Measurements from ENCODE around the gene NPW. TPM values are rescaled to one million over a fixed set of nuclear protein-coding genes. Genes with fewer than 3 reads are reported as not detected.
A peak's percentile ranks its signal among the peaks of the same experiment; 100 is the strongest.

Gene NPW
- total RNA-seq, 3 donors from 2014 or later, result 9.2 to 19.0 (median 13.1) TPM

DNA sequence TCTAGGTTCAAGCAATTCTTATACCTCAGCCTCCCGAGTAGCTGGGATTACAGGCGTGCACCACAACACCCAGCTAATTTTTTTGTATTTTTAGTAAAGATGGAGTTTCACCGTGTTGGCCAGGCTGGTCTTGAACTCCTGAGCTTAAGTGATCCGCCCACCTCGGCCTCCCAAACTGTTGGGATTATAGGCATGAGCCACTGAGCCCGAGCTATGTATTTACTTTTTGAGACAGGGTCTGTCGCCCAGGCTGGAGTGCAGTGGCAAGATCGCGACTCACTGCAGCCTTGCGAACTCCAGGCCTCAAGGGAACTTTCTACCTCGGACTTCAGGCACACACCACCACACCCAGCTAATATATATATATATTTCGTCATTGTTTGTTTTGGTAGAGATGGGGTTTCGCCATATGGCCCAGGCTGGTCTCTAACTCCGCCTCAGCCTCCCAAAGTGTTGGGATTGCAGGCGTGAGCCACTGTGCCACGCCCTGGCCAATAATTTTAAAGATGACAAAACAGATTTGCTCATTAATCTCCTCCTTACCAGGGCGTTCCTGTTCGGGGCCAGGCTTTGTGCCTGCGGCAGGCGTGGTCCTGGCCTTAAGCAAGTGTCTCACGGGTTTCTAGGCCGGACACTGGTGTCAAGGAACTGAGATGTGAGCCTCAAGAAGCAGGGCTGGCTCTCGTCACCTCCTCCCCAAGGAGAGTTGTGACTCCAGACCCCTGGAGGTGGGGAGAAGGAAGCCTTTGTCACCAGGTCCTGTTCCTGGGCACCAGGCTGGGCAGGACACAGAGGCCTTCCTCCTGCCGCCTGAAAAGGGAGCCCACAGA, 4.3 kb upstream of the NPW start:
- ATAC-seq (no peak), DNase-seq (no peak)
- Mint-ChIP-seq H3K4me1 (ENCODE audit: low read depth) (peaks cover 2% of the 10 kb centered on the region), H3K36me3 (ENCODE audit: insufficient read depth) (no peaks in the 10 kb centered on the region), H3K27me3 (ENCODE audit: low read depth) (peaks cover 12% of the 10 kb centered on the region), H3K9me3 (no peaks in the 10 kb centered on the region), H3K4me3 (no peak overlapping the region)

DNA sequence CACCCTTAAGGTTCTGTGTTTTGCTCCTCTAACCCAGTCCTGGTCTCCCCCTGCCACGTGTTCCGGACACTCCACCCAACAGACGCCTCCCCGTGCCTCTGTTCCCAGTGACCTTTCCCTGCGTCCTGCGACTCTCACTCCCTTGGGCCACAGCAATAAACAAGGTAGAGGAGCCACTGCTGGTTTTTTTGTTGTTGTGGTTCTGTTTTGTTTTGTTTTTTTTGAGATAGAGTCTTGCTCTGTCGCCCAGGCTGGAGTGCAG, 3.7 kb upstream of the NPW start:
- Mint-ChIP-seq H3K27me3 (ENCODE audit: low read depth) (peaks cover 17% of the 10 kb centered on the region), H3K4me3 (no peak overlapping the region), H3K36me3 (ENCODE audit: insufficient read depth) (no peaks in the 10 kb centered on the region), H3K9me3 (no peaks in the 10 kb centered on the region), H3K4me1 (ENCODE audit: low read depth) (peaks cover 4% of the 10 kb centered on the region)
- ATAC-seq (no peak), DNase-seq (no peak)

DNA sequence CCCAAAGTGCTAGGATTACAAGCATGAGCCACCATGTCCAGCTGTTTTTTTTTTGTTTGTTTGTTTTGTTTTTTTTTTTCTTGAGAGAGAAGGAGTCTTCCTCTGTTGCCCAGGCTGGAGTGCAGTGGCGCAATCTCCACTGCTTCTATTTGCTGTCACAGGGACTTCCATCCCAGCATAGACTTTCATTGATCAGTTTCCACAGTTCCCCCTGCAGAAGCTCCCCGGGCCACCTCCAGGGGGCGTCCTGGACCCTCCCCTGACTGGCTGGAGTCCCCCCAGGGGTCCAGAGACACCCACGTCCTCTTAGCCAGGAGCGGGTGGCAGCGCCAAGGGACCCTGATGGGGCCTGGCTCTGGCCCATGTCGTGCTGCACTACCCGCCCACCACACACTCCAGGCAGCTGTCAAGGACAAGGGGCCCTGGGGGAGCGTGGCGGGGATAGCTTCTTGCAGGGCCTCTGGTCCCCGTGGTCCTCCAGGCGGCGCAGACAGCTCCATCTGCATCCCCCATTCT, 3.1 kb upstream of the NPW start:
- no peak for ATAC-seq

DNA sequence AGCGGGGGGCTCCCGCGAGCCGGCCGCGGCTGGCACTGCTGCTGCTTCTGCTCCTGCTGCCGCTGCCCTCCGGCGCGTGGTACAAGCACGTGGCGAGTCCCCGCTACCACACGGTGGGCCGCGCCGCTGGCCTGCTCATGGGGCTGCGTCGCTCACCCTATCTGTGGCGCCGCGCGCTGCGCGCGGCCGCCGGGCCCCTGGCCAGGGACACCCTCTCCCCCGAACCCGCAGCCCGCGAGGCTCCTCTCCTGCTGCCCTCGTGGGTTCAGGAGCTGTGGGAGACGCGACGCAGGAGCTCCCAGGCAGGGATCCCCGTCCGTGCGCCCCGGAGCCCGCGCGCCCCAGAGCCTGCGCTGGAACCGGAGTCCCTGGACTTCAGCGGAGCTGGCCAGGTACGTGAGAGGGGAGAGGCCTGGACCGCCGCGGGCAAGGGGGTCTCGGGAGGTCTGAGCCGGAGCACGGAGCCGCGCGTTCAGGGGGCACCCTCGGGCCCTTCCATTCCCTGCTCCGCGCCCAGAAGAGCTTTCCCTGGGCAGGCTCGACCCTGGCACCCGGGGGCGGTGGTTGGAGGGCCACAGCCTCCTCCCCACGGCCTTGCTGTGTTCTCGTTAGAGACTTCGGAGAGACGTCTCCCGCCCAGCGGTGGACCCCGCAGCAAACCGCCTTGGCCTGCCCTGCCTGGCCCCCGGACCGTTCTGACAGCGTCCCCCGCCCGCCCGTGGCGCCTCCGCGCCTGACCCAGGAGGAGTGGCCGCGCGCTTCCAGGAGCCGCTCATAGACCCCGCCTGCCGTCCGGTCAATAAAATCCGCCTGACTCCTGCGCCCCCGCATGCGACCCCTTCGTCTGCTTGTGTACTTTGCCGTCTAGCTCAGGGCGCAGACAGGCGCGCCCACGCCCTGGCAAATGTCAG, 591 bp downstream of the NPW start:
- Mint-ChIP-seq H3K9me3 (no peaks in the 10 kb centered on the region), H3K27me3 (ENCODE audit: low read depth) (peaks cover 35% of the 10 kb centered on the region), H3K4me3 (peak overlapping the region; percentile 53), H3K36me3 (ENCODE audit: insufficient read depth) (no peaks in the 10 kb centered on the region), H3K4me1 (ENCODE audit: low read depth) (peaks cover 14% of the 10 kb centered on the region)
- DNase-seq, result no peak
- ATAC-seq, result peak in 1 of 2 donors; percentile 5

More for the DNA sequence above, 3.1 kb upstream of the NPW start:
- Mint-ChIP-seq H3K9me3 (no peaks in the 10 kb centered on the region), H3K4me3 (no peak overlapping the region), H3K27me3 (ENCODE audit: low read depth) (peaks cover 21% of the 10 kb centered on the region), H3K36me3 (ENCODE audit: insufficient read depth) (no peaks in the 10 kb centered on the region), H3K4me1 (ENCODE audit: low read depth) (peaks cover 4% of the 10 kb centered on the region)
- no peak for DNase-seq

DNA sequence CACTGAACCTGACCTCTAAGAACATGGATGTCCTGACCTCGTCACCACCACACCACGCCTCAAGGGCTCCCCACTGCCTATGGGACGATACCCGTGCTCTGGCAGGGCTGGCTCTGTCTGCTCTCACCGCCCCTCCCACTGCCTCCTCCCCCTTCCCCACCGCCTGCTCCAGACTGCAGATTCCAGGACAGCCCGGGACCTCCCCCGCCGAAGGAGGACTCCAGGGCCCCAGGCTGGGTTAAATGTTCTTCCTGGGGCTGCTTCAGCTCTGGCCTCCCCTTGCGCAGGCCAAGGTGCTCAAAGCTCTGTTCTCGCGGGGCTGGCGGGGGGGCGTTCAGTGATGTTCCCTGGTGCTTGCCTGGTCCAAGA, 3.1 kb downstream of the NPW start:
- DNase-seq, result no peak
- Mint-ChIP-seq H3K9me3 (no peaks in the 10 kb centered on the region), H3K27me3 (ENCODE audit: low read depth) (peaks cover 37% of the 10 kb centered on the region), H3K4me3 (peak overlapping the region; percentile 59), H3K36me3 (ENCODE audit: insufficient read depth) (no peaks in the 10 kb centered on the region), H3K4me1 (ENCODE audit: low read depth) (peaks cover 18% of the 10 kb centered on the region)
- ATAC-seq, result peak; percentile 32 to 38

DNA sequence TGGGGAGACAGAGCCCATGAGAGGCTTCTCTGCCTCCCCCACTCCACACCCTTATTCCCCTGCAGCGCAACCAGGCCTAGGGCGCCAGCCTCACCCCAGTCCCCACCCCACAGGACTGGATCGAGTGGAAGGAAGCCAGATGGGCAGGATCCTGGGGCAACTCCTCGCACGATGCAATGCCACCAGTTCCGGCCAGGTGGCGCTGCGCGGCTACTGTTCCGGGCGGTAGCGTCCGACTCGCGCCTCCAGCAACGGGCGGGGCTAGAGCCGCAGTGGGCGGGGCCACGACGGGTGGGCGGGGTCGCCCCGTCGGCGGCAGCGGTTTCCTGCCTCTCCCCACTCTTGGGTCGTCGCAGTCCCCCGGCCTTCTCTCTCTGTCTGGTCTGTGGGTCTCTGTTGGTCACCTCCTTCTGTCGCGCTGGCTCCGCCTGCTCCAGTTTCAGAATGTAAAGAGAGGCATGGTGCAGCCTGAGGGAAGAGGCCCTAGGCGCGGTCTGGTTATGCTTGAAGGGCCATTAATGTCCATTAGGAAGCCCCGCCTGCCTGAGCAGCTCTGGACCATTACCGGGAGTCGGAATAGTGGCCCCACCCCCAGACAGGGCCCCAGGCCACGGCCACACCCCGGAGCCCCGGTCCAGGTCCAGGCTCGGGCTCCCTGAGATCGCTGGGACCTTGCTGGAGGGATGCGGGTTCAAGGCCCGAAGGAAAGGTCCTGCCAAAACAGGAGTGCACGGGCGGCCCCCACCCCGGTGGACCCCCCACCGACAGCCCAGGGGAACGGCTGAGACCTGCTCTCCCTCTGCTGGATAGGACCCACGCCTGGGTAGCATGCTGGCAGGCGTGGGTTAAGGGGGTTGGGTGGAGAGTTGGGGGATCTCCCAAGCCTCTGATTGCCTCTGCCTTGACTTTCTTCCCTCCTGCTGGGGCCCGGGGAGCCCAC, 3.8 kb downstream of the NPW start:
- peaks cover 18% of the 10 kb centered on the region for H3K4me1 Mint-ChIP-seq (ENCODE audit: low read depth)
- ATAC-seq (peak; percentile 82 to 86), DNase-seq (peak; percentile 97)
- no peaks in the 10 kb centered on the region for H3K36me3 Mint-ChIP-seq (ENCODE audit: insufficient read depth)
- H3K4me3 Mint-ChIP-seq, result peak overlapping the region; percentile 59
- peaks cover 34% of the 10 kb centered on the region for H3K27me3 Mint-ChIP-seq (ENCODE audit: low read depth)
- no peaks in the 10 kb centered on the region for H3K9me3 Mint-ChIP-seq

DNA sequence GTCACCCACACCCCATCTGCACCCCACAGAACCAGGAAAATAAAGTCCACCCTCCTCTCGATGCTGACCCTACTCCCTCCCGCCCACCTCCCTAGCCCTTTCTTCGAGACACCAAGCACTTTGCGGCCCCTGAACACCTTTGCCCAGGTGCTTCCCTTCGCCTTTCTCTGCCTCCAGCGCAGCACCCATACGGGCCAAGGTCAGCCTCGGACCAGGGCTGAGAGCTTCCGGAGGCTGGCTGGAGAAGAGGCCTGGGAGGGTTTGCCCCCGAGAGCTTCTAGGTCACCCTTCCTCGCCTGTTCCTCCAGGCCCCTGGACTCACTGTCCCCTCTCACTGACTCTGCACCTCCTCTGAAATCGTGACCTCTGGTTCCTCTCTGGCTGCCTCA, 4.4 kb downstream of the NPW start:
- Mint-ChIP-seq H3K9me3 (no peaks in the 10 kb centered on the region), H3K4me1 (ENCODE audit: low read depth) (peaks cover 18% of the 10 kb centered on the region)

DNA sequence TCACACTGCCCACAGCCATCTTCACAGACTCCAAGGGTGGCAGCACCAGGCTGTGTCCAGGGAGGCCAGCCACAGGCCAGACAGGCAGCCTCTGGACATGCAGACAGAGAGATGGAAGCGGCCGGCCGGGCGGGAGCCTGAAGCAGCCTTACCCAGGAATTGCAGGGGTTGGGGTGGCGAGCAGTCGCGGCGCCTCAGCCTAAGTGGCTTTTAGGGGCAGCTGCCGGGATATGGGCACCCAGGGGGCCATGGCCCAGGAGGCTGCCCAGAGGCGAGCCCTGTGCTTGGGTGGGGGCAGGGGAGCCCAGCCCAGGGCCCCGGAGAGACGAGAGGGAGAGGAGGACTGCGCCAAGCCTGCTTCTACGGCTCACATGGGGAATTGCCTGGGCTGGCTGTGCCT, 5.7 kb downstream of the NPW start:
- Mint-ChIP-seq H3K36me3 (ENCODE audit: insufficient read depth) (no peaks in the 10 kb centered on the region), H3K9me3 (no peaks in the 10 kb centered on the region), H3K4me3 (peak overlapping the region; percentile 33), H3K27me3 (ENCODE audit: low read depth) (peaks cover 26% of the 10 kb centered on the region), H3K4me1 (ENCODE audit: low read depth) (peaks cover 18% of the 10 kb centered on the region)
- DNase-seq (no peak), ATAC-seq (no peak)

More for the DNA sequence above, 4.4 kb downstream of the NPW start:
- ATAC-seq (no peak), DNase-seq (no peak)
- H3K27me3 Mint-ChIP-seq (ENCODE audit: low read depth), result peaks cover 30% of the 10 kb centered on the region
- H3K4me3 Mint-ChIP-seq, result no peak overlapping the region
- no peaks in the 10 kb centered on the region for H3K36me3 Mint-ChIP-seq (ENCODE audit: insufficient read depth)

DNA sequence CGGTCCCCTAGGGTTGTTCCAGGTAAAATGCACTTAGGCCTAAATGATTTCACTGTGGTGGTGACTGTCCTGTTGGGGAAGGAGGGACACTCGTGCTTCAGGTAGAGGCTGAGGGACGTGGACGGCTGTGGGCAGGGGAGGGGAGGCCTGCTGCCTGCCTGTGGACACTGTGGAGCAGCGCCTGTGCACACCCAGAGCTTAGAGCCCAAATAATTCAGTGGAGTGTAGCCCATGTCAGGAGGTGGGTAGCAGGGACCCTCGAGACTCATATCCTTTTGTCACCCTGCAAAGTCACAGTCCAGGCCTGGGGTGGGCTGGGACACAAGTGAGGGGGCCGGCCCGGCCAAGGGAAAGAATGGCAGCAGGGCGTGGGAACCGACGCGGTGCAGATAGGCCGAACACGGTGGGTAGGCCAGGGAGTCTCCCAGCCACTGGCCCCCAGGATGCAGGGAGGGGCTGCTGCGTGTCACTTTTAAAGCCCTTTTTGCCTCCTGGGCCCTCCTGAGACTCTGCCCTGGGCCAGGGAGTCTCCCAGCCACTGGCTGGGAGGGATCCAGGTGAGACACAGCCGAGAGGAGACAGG, 6.4 kb downstream of the NPW start:
- H3K9me3 Mint-ChIP-seq, result no peaks in the 10 kb centered on the region
- H3K4me3 Mint-ChIP-seq, result peak overlapping the region; percentile 33
- H3K36me3 Mint-ChIP-seq (ENCODE audit: insufficient read depth), result no peaks in the 10 kb centered on the region
- H3K27me3 Mint-ChIP-seq (ENCODE audit: low read depth), result peaks cover 18% of the 10 kb centered on the region
- peaks cover 14% of the 10 kb centered on the region for H3K4me1 Mint-ChIP-seq (ENCODE audit: low read depth)
- ATAC-seq (no peak), DNase-seq (no peak)

DNA sequence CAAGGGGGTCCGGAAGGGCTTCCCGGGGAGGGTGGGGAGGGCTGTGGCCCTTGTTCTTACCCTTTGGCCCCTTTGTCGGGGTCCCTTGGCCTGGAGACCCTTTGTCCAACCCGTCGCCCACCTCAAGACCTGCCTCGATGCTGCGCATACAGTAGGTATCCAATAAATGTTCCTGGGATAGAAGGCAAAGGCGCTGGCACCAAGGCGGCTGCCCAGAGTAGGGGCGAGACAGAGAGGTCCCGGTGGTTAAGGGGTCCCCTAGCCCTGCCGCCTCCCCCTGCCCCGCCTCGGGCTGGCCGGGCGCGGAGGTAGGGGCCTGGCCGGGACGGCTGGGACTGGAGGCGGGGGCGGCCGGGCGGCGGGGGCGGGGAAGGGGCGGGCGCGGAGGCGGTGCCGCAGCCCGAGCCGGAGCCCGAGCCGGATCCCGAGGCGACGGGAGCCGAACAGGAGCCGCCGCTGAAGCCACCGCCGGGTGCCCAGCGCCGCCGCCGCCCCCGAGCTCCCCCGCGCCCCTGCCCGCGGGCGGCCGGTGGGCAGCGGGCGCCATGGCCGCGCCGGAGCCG, 7.0 kb downstream of the NPW start, which contains the start of gene NHERF2:
NHERF2 (plus strand) TSS at position 442 of the 563 bp plus-strand sequence; CDS start at position 546, 104 bp downstream.
- Mint-ChIP-seq H3K27me3 (ENCODE audit: low read depth) (peaks cover 15% of the 10 kb centered on the region), H3K4me1 (ENCODE audit: low read depth) (peaks cover 14% of the 10 kb centered on the region)
- peak; percentile 6 to 8 for ATAC-seq

DNA sequence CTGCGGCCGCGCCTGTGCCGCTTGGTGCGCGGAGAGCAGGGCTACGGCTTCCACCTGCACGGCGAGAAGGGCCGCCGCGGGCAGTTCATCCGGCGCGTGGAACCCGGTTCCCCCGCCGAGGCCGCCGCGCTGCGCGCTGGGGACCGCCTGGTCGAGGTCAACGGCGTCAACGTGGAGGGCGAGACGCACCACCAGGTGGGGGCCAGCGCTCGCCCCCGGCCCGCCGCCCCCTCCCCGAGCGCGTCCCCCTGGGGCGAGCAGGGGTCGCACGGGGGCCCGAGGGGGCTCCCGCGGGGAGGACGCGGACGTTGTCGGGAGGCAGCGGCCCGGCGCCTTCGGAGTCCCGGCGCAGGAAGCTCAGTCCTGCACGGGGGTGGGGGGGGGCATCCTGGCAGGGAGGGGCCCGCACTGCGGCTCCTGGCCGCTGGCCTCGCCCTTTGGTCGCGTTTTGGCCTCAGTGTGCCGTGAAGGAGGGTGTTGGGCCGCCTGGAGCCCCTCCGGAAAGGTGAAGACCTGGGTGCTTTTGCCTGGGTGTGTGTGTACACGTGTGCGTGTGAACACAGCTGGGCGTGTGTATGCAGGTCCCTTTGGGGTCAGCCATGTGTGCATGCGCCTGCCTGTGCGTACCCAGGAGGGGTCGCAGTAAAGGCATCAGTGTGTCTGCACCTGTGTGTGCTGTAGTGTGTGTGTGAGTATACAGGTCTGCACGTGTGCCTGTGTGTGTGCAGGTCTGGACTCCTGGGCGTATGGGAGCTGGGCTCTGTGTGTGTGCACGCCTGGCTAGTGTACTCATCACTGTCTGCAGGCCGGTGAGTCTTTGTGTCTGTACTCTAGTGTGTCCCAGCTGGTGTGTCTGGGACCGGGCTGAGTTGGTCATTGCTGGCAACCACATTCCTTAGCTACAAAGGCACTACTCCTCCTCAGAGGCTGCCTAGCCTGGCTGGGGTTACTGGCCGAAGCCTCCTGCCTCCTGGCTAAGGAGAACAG, 7.7 kb downstream of the NPW start:
- ATAC-seq, result peak; percentile 17 to 19
- peak overlapping the region; percentile 71 for H3K4me3 Mint-ChIP-seq
- H3K27me3 Mint-ChIP-seq (ENCODE audit: low read depth), result peaks cover 10% of the 10 kb centered on the region
- no peaks in the 10 kb centered on the region for H3K9me3 Mint-ChIP-seq
- H3K4me1 Mint-ChIP-seq (ENCODE audit: low read depth), result peaks cover 14% of the 10 kb centered on the region
- no peaks in the 10 kb centered on the region for H3K36me3 Mint-ChIP-seq (ENCODE audit: insufficient read depth)
- DNase-seq, result no peak

More for the DNA sequence above, 7.0 kb downstream of the NPW start, which contains the start of gene NHERF2:
- Mint-ChIP-seq H3K9me3 (no peaks in the 10 kb centered on the region), H3K4me3 (peak within 1 kb of the TSS; percentile 71), H3K36me3 (ENCODE audit: insufficient read depth) (no peaks in the 10 kb centered on the region)
- no peak for DNase-seq

DNA sequence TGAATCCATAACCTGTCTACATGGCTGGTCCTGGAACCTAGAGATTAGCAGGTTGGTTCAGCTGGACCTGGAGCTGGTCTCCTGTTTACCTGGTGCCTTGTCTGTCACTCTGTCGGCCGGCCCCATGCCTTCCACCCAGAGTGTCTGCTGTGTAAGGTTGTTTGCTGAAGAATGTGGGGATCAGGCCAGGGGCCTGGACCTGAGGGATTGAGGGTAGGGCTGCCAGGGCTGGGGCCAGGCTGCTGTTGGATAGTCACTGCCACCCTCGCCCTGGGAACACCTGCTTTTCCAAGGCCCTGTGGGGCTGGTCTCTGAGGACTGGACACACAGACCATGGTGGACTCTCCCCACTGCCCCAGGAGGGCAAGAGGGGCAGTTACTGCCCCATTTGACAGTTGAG, 8.6 kb downstream of the NPW start:
- H3K4me3 Mint-ChIP-seq, result peak overlapping the region; percentile 71

More for the DNA sequence above, 8.6 kb downstream of the NPW start:
- Mint-ChIP-seq H3K9me3 (no peaks in the 10 kb centered on the region), H3K36me3 (ENCODE audit: insufficient read depth) (no peaks in the 10 kb centered on the region), H3K27me3 (ENCODE audit: low read depth) (peaks cover 2% of the 10 kb centered on the region), H3K4me1 (ENCODE audit: low read depth) (peaks cover 10% of the 10 kb centered on the region)
- no peak for ATAC-seq
- DNase-seq, result no peak
